HuH-7.5 (cell line): ENCODE data around the gene LTC4S.
"Not testable (repeated sequence)": the region's sequence is repeated elsewhere in the genome, so short reads cannot be mapped to it uniquely, and the experiment has no call there.

ENCODE experiments used
- DNase-seq: peaks from one replicate; pipeline ENCODE4 v3.0.0; 2011; ENCODE audit warnings: low spot score

LTC4S gene

DNA sequence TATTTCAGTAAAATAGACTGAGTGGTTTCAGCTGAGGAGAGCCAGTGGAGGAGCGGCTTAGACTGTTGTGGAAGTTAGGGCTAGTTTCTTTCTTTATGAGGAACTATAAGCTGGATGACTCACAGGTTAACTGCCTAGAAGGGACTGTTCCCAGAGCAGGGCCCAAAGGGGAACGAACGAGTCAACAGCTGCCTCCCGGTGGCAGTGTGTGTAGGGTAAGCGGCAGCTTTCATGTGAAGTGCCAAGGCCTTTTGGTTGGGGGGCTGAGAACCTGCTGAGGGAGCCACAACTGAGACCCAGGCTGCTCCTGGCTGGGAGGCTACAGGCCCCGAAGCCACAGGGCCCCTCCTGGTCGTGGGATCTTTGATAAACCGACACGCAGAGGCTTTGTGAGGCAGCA lies 33.9 kb downstream of the LTC4S start:
- no peak for DNase-seq

DNA sequence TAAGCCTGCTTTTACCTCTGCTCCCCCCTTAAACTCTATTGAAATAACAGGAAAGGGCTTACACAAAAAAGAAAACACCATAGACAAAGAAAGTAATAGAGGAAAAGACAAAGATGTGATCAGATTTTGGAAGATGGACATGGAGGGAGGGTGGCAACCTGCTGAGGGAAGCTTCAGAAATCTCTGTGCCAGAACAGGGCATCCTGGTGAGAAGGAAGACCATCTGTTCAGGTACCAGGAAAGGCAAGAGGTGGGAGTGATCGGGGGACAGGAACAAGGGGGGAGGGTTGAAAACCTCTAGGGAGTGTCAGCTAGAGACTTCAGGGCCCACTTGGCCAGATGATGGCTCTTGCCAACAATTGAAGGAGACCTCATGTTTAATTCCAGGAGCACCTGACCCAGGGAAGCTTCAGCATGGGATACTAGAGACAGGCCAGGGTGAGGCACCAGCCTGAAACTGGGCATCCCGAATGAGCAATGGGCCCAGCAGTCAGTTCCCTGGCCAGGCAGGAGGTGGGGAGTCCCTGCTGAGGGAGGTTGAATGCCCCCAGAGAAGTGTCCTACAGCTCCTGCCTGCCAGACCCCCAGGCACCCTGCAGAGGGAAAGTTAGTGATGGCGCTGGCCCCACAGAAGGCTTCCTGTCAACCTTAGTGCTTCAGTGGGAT lies 35.1 kb downstream of the LTC4S start:
- no peak for DNase-seq

DNA sequence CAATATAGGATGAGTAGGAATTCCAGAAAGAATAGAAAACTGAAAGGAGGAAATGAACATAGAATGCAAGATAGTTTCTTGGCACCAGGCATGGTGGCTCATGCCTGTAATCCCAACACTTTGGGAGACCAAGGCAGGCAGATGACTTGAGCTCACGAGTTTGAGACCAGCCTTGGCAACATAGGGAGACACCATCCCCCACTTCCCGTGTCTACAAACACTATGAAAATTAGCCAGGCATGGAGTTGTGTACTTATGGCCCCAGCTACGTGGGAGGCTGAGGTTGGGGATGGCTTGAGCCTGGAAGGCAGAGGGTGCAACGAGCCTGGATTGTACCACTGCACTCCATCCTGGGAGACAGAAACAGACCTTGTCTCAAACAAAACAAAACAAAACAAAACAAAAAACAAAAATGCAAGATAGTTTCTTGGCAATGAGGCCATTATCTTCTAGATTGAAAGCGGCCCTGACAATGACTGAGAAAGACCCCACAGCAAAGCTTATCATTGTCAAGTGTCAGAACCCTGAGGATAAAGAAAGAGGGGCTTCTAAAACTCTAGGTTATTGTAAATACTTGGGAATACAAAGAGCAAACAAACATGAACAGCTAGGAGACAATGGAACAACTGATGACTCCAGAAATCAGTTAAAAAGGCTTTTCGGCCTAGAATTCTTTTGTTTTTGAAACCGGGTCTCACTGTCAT lies 36.1 kb downstream of the LTC4S start:
- no peak for DNase-seq

DNA sequence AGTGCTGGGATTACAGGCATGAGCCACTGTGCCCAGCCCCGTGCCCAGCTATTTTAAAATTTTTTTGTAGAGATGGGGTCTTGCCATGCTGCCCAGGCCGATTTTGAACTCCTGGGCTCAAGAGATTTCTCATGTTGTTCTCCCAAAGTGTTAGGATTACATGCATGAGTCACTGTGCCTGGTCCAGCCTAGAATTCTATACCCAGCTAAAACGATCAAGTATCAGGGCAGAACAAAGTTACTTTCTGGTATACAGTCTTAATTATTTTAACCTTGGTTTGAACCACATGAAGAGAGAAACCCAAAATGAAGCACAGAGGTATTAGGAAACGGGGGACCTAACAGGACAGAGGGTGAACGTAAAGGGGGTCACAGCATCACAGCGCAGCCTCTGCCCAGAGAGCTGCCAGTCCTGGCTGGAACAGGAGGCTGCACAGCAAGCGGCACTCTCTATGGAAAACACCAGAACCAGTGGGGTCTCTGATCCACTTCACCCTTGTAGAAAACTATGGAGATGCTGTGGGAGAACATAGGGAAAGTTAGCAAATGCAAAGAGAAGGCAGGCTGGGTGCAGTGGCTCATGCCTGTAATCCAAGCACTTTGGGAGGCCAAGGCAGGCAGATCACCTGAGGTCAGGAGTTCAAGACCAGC lies 37.2 kb downstream of the LTC4S start:
- no peak for DNase-seq

DNA sequence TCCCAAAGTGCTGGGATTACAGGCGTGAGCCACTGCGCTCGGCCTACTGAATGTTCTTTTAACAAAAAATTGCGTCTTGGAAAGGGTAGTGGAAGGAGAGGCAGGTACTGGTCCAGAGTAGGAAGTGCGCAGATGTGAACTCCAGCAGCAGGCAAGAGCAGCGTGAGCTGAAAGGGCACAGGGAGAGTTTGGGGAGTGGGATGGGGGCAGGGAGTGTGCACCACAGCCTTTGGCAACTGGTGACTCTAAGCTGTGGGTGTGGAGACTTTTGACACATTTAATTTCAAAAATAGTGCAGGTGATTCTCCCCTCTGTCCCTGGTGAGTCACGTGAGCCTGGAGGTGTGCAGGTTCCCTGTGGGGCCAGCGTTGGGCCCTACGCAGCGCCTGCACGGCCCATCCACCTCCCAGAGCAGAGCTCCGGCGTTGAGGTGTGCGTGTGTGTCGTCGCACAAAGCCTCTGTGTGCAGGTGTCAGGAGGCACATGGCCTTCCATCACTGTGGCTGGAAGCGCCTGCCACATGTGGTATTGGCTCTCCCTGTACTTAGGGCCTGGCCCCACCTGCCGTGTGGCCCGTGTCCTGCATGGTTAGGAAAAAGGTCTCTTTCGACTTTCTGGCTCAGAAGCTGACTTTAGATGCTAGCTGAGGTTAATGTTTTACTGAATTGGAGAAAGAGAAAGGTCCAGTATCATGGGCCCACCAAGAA lies 38.4 kb downstream of the LTC4S start:
- no peak for DNase-seq

DNA sequence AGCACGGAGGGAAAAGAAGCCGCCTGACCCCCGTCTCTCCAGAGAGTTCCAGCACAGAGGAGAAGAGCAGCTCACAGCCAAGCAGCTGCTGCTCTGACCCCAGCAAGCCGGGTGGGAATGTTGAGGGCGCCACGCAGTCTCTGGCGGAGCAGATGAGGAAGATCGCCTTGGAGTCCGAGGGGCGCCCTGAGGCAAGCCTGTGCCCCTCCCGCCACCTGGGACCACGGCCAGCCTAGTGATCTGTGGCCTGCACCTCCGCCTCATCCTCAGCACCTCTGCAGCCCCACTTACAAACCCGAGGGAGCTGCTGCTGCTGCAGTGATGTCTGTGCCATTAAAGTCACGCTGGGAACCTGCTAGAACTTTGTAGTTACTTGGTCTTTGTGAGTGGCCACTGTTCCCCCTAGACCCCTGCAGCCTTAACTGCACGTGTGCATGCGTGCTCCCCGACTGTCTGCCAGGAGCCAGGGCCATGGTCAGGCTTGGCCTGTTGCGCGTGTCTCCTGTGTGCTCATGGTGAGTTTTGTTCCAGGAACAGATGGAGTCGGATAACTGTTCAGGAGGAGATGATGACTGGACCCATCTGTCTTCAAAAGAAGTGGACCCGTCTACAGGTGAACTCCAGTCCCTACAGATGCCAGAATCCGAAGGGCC lies 39.4 kb downstream of the LTC4S start:
- DNase-seq = no peak

DNA sequence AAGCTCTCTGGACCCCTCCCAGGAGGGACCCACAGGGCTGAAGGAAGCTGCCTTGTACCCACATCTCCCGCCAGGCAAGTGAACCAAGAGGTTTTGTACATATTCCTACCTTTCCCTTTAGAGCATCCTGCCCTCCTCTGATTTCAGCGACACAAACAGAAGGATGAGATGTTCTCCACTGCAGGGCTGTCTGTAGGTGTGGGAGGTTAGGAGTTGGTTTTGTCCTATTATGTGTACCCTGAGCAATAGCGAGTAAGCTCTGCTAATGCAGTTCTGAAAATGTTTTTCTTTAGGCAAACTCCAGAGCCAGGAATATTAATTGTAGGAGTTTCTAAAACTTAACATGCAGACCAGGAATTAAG lies 39.9 kb downstream of the LTC4S start:
- DNase-seq = no peak

DNA sequence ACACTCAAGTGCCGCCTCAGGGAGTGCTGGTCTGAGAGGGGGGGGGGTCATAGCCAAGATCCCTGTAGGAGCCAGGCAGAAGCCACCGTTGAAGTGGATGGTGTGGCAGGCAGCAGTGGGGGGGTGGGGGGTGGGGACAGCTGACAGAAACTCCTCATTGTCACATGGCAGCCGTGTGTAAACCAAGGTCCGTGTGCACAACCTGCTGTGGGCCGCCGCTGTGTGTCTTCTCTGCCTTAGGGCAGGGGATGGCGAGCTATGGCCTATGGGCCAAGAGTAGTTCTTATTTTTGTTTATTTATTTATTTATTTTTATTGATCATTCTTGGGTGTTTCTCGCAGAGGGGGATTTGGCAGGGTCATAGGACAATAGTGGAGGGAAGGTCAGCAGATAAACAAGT lies 40.3 kb downstream of the LTC4S start:
- DNase-seq = no peak

DNA sequence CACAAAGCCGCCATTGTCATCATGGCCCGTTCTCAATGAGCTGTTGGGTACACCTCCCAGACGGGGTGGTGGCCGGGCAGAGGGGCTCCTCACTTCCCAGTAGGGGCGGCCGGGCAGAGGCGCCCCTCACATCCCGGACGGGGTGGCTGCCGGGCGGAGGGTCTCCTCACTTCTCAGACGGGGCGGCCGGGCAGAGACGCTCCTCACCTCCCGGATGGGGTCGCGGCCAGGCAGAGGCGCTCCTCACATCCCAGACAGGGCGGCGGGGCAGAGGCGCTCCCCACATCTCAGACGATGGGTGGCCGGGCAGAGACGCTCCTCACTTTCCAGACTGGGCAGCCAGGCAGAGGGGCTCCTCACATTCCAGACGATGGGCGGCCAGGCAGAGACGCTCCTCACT lies 41.1 kb downstream of the LTC4S start:
- not testable (repeated sequence) for DNase-seq

DNA sequence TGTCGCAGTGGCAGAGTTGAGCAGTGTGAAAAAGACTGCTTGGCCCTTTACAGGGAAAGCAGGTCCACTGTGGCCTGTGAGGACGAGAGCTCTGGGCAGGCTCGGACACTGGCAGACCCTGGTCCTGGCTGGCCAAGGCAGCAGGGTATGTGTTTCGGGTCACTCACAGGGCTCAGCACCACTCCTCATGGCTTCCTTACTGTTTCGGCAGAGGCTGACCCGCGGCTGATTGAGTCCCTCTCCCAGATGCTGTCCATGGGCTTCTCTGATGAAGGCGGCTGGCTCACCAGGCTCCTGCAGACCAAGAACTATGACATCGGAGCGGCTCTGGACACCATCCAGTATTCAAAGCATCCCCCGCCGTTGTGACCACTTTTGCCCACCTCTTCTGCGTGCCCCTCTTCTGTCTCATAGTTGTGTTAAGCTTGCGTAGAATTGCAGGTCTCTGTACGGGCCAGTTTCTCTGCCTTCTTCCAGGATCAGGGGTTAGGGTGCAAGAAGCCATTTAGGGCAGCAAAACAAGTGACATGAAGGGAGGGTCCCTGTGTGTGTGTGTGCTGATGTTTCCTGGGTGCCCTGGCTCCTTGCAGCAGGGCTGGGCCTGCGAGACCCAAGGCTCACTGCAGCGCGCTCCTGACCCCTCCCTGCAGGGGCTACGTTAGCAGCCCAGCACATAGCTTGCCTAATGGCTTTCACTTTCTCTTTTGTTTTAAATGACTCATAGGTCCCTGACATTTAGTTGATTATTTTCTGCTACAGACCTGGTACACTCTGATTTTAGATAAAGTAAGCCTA lies 42.6 kb downstream of the LTC4S start:
- no peak for DNase-seq

DNA sequence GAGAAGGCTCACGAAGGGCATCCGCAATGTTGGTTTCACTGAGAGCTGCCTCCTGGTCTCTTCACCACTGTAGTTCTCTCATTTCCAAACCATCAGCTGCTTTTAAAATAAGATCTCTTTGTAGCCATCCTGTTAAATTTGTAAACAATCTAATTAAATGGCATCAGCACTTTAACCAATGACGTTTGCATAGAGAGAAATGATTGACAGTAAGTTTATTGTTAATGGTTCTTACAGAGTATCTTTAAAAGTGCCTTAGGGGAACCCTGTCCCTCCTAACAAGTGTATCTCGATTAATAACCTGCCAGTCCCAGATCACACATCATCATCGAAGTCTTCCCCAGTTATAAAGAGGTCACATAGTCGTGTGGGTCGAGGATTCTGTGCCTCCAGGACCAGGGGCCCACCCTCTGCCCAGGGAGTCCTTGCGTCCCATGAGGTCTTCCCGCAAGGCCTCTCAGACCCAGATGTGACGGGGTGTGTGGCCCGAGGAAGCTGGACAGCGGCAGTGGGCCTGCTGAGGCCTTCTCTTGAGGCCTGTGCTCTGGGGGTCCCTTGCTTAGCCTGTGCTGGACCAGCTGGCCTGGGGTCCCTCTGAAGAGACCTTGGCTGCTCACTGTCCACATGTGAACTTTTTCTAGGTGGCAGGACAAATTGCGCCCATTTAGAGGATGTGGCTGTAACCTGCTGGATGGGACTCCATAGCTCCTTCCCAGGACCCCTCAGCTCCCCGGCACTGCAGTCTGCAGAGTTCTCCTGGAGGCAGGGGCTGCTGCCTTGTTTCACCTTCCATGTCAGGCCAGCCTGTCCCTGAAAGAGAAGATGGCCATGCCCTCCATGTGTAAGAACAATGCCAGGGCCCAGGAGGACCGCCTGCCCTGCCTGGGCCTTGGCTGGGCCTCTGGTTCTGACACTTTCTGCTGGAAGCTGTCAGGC lies 43.6 kb downstream of the LTC4S start:
- no peak for DNase-seq

DNA sequence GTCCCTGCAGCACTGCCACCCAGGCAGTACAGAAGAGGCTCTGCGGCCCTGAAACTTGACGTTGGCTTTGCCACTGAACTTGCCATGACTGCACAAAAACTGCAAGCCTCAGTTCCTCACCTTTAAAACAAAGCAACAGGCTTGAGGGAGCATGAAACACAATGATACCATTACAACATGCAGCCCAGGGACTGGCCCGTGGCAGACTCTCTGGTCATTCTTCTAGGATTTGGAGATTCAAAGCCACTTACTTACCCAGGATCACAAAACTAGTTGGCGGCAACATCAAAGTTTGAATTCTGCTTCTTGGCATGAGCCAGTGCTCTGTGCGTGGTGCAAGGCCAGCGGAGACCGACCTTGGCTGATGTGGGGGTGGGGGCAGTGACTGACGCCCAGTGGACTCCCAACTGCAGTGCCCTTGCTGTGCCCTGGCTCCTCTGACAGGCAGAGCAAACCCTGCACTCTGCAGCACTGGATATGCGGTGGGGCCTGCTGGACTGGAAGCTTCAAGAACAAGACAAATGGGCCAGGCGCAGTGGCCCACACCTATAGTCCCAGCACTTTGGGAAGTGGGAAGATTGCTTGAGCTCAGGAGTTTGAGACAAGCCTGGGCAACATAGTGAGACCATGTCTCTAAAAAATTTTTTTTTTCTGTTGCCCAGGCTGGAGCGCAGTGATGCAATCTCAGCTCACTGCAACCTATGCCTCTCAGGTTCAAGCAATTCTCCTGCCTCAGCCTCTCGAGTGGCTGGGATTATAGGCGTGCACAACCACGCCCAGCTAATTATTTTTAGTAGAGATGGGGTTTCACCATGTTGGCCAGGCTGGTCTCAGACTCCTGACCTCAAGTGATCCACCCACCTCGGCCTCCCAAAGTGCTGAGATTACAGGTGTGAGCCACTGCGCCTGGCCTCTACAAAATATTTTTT lies 45.8 kb downstream of the LTC4S start:
- DNase-seq = no peak

DNA sequence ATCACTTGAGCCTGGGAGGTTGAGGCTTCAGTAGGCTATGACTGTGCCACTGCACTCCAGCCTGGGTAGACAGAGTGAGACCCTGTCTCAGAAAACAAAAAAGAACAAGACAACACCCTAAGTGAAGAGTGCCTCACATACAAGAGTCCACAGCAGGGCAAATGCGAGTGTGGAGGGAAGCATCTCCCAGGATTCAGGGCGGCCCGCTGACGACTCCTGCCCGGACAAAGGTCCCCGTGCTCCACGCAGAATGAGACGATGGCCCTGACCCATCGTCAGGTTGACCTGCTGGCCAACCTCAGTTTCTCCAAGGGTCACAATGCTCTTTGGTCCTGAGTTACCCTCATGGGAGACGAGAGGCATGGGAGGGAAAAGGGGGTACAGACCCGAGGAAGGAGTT lies 46.5 kb downstream of the LTC4S start:
- DNase-seq = no peak

DNA sequence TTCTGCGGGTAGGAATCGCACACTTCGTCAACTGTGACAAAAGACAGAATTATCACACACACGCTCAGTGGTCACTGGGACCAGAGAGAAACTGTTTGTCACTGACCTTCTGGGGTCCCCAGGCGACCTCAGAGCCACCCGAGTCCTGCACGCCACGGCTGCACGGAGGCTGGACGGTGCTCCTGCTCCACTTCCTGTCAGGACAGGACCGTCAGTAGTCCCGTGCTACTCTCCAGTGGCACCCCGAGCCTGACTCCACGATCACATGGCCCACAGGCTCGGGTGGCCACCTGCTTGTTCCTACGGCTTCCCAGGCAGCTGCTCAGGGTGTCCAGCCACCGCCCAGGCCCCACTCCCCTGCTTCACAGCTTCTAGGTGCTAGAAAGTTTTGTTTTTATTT lies 47.0 kb downstream of the LTC4S start:
- no peak for DNase-seq

DNA sequence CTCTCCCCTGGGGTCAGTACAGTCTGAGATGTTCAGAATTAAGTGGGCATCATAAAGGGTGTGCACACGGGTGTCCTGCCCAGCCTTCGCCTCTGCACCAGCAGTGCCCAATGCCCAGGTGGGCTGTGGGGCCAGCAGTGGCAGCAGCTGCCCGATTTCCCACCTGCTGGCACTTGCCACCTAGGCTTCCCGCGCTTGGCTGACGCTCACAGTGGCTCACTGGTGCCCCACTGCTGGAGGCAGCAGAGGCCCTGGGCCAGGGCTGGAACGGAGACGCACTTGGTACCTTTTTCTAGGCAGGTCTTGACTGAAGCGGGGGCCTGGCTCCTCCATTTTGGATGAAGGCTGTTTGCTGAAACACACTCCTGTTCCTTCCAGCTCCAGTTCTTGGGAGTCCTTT lies 47.8 kb downstream of the LTC4S start:
- DNase-seq = no peak
